Measurements from ENCODE around the gene SATB2. TPM values are rescaled to one million over a fixed set of nuclear protein-coding genes. Genes with fewer than 3 reads are reported as not detected.

The SATB2 gene
- total RNA-seq, 2 donors from 2014 or later = 0.21 TPM; not detected in 1

DNA sequence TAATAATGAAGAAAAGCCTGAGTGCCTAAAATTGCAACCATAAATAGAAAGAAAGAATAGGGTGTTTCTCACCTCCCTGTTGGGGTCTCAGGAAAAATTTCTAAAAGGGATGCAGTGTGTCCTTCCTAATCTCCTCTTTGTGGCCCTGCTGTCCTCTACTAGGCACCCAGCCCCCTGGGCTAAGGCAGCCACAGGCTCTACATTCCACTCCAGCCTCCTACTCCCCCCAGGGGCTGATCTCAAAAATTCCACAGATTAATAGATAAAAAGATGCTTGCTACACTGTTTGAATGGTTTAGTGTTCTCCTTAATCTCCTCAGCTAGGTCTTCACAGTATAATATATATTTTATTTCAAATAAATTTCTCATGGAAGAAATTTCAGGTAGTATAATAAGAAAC is 17.6 kb downstream of the SATB2 start:
- Mint-ChIP-seq H3K9me3 (no peaks in the 10 kb centered on the region), H3K27ac (no peak overlapping the region), H3K36me3 (no peaks in the 10 kb centered on the region)
- DNase-seq (ENCODE audit: low spot score in 2 of 2) = no peak
- ATAC-seq = no peak

GRCh38 chr2:199439542-199439941 is 18.2 kb downstream of the SATB2 start:
- ATAC-seq (no peak), DNase-seq (ENCODE audit: low spot score in 2 of 2) (no peak)
- no peaks in the 10 kb centered on the region for H3K36me3 Mint-ChIP-seq
- no peaks in the 10 kb centered on the region for H3K9me3 Mint-ChIP-seq
- H3K27ac Mint-ChIP-seq = no peak overlapping the region

- DNase-seq (ENCODE audit: low spot score in 2 of 2) = no peak
- H3K27ac Mint-ChIP-seq = no peak overlapping the region
- no peaks in the 10 kb centered on the region for H3K9me3 Mint-ChIP-seq
- no peak for ATAC-seq
- H3K36me3 Mint-ChIP-seq = no peaks in the 10 kb centered on the region
These were observed 18.7 kb downstream of the SATB2 start for GRCh38 chr2:199439066-199439465.

DNA sequence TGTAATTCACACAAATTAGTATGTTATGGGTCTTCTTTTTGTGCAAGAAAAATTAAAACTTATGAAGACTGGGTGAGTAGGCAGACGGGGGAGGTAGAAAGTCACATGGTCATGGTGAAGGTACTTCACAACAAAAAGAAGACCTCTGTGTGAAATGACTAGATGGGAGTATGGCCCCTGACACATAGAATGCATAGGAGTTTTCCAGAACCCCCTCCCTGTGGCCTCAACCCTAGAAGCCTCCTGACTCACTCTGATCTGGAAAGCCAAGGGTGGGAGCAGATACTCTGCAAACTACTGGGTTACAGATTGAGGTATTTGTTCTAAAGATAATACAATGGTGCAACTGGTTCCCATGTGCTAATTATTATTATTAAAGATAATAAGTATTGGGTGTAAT is 23.2 kb downstream of the SATB2 start:
- H3K9me3 Mint-ChIP-seq = no peaks in the 10 kb centered on the region
- no peak for ATAC-seq
- no peak for DNase-seq (ENCODE audit: low spot score in 2 of 2)
- no peaks in the 10 kb centered on the region for H3K36me3 Mint-ChIP-seq
- no peak overlapping the region for H3K27ac Mint-ChIP-seq

- H3K36me3 Mint-ChIP-seq = no peaks in the 10 kb centered on the region
- no peak overlapping the region for H3K27ac Mint-ChIP-seq
- no peak for ATAC-seq
- DNase-seq (ENCODE audit: low spot score in 2 of 2) = no peak
- no peaks in the 10 kb centered on the region for H3K9me3 Mint-ChIP-seq
These were observed 24.4 kb downstream of the SATB2 start for GRCh38 chr2:199433204-199433832.

GRCh38 chr2:199431746-199432213 is 26.0 kb downstream of the SATB2 start:
- no peak for DNase-seq (ENCODE audit: low spot score in 2 of 2)
- Mint-ChIP-seq H3K9me3 (no peaks in the 10 kb centered on the region), H3K27ac (no peak overlapping the region), H3K36me3 (no peaks in the 10 kb centered on the region)
- ATAC-seq = no peak

DNA sequence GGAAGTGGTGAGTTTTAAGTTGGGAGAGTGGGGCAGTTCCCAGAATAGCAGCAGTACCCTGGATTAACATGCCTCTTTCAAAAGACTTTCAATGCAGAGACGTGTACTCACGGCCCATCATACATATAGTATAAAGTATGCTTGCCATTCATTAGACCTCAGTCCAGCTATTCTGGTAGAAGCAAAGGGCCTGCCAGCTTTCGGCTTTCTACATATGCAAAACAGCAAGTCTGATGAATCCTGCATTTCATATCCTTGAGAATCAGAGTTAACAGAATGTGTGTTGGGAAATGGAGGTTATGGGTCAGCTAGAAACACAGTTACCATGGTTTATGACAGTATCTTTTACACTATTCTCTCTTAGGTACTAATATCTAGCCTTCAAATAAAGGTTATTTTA is 27.5 kb downstream of the SATB2 start:
- Mint-ChIP-seq H3K9me3 (no peaks in the 10 kb centered on the region), H3K27ac (no peak overlapping the region), H3K36me3 (no peaks in the 10 kb centered on the region)
- ATAC-seq (no peak), DNase-seq (ENCODE audit: low spot score in 2 of 2) (no peak)

- Mint-ChIP-seq H3K27ac (no peak overlapping the region), H3K9me3 (no peaks in the 10 kb centered on the region), H3K36me3 (no peaks in the 10 kb centered on the region)
- no peak for DNase-seq (ENCODE audit: low spot score in 2 of 2)
- no peak for ATAC-seq
These were observed 29.4 kb downstream of the SATB2 start for GRCh38 chr2:199428291-199428690.

GRCh38 chr2:199424160-199424559 is 33.6 kb downstream of the SATB2 start:
- ATAC-seq (no peak), DNase-seq (ENCODE audit: low spot score in 2 of 2) (no peak)
- H3K36me3 Mint-ChIP-seq = no peaks in the 10 kb centered on the region
- no peaks in the 10 kb centered on the region for H3K9me3 Mint-ChIP-seq
- no peak overlapping the region for H3K27ac Mint-ChIP-seq

DNA sequence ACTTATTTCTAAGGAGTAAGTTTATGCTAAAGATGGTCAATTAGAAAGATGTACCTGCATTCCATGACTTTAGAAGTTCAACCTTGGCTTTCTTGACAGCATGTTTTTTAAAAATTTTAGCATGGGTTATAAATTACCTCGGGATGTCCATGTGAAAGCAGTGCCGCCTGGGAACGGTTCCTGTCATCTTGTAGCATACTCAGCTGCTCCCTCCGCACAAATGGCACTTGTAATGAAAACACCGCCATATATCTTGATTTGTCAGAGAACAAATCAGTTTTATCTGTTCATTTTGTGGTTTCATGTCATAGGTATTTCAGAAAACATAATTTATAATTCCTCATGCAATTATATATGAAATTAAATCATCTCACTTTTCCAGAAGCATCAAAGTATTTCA is 38.3 kb downstream of the SATB2 start:
- Mint-ChIP-seq H3K36me3 (no peaks in the 10 kb centered on the region), H3K27ac (no peak overlapping the region), H3K9me3 (no peaks in the 10 kb centered on the region)
- no peak for DNase-seq (ENCODE audit: low spot score in 2 of 2)
- ATAC-seq = no peak

DNA sequence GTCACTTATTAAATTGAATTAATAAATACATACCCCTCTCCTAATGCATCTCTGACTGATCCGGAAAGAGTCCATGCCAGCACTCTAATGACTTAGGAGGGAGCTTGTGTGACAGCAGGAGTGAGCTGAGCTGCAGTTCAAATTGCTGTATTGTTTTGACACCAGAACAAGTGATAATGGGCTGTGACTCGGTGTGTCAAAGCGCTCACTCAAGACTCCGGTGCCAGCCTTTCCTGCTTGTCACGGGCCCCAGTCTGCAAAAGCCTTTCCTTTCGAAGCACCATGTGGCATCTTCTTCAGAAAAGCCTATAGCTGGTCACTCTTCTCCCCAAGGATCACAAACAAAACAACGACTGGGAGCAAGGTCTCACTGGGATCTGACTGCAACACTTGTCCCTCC is 43.3 kb downstream of the SATB2 start:
- H3K9me3 Mint-ChIP-seq = no peaks in the 10 kb centered on the region
- H3K27ac Mint-ChIP-seq = no peak overlapping the region
- DNase-seq (ENCODE audit: low spot score in 2 of 2) (no peak), ATAC-seq (no peak)
- H3K36me3 Mint-ChIP-seq = no peaks in the 10 kb centered on the region

- ATAC-seq (no peak), DNase-seq (ENCODE audit: low spot score in 2 of 2) (no peak)
- no peaks in the 10 kb centered on the region for H3K36me3 Mint-ChIP-seq
- no peaks in the 10 kb centered on the region for H3K9me3 Mint-ChIP-seq
- no peak overlapping the region for H3K27ac Mint-ChIP-seq
These were observed 43.7 kb downstream of the SATB2 start for GRCh38 chr2:199414001-199414400.

GRCh38 chr2:199409759-199410529 is 47.8 kb downstream of the SATB2 start:
- Mint-ChIP-seq H3K9me3 (peaks cover 0 to 3% of the 10 kb centered on the region in 2 donors), H3K27ac (no peak overlapping the region), H3K36me3 (no peaks in the 10 kb centered on the region)
- DNase-seq (ENCODE audit: low spot score in 2 of 2) (no peak), ATAC-seq (no peak)

DNA sequence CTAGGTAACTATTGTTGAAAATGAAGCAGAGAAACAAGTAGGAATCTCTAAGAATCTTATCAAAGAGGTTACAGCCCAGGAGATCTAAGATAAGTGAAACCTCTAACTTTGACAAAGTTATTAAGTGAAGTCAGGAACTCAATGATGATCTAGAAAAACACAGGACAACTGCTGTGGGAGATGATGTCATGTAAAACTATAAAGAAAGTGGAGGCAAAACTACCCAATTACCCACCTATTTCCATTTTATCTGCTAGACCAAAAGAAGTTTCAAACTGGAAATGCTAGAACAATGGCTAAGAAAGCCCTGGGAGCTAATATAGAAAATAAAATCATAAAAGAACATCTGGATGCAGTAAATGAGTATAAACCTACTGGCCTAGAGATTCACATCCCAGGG is 50.3 kb downstream of the SATB2 start:
- no peak for ATAC-seq
- Mint-ChIP-seq H3K27ac (no peak overlapping the region), H3K9me3 (peaks cover 0 to 3% of the 10 kb centered on the region in 2 donors), H3K36me3 (no peaks in the 10 kb centered on the region)
- no peak for DNase-seq (ENCODE audit: low spot score in 2 of 2)

DNA sequence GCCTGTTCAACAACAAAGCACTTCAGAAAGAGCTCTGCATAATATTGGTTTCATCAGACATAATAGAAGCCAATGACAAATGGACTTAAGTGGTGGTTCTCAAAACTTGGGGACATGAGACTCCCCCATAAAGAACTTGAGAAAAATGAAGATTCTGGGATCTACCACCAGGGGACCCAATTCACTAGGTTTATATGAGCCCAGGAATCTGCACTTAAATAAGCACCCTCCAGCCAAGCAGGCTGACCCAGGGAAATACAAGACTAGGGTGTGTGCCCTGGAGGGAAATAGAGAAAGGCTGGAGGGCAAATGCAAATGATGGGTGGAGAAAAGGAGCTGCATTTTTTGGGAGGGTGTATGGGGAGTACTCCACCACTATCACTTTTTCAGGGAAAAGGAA is 52.5 kb downstream of the SATB2 start:
- DNase-seq (ENCODE audit: low spot score in 2 of 2) (no peak), ATAC-seq (no peak)
- H3K36me3 Mint-ChIP-seq = no peaks in the 10 kb centered on the region
- H3K27ac Mint-ChIP-seq = no peak overlapping the region
- peaks cover 0 to 3% of the 10 kb centered on the region in 2 donors for H3K9me3 Mint-ChIP-seq

DNA sequence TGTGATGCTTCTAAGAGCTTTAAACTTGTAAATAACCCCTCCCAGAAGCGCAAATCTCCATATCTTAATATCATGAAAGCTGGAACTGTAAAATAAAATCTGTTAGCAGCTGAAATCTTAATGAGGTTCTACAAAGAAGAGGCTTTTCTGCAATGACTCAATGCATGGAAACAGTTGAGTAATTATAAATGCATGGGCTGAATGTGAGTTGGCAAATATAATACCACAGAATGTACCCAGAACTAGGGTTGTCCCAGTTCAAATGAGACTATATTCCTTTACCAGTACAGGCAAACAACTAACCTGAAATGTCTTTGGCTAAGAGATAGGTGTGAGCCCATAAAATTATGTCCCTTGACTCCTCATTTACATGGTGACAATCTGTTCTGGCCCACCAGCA is 52.9 kb downstream of the SATB2 start:
- DNase-seq (ENCODE audit: low spot score in 2 of 2) (no peak), ATAC-seq (no peak)
- Mint-ChIP-seq H3K36me3 (no peaks in the 10 kb centered on the region), H3K9me3 (peaks cover 0 to 3% of the 10 kb centered on the region in 2 donors), H3K27ac (no peak overlapping the region)

DNA sequence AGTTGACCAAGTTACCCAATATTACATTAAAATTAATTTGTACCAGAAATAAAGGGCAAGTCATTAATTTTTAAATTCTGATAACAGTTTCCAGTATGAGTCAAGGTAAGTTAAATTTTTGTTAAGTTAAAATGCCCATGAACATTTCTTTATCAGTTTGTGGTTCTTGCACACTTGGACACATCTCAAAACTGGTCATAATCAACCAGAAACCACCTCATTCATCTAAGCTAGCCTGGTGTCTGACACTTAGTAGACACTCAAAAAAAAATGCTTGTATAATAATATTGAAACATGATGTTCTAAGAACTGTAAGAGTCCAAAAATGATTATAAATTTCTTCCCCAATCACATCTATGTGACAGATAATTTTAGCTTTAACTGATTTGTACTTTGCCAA is 62.4 kb downstream of the SATB2 start:
- Mint-ChIP-seq H3K36me3 (no peaks in the 10 kb centered on the region), H3K9me3 (no peaks in the 10 kb centered on the region), H3K27ac (no peak overlapping the region)
- no peak for ATAC-seq
- no peak for DNase-seq (ENCODE audit: low spot score in 2 of 2)

DNA sequence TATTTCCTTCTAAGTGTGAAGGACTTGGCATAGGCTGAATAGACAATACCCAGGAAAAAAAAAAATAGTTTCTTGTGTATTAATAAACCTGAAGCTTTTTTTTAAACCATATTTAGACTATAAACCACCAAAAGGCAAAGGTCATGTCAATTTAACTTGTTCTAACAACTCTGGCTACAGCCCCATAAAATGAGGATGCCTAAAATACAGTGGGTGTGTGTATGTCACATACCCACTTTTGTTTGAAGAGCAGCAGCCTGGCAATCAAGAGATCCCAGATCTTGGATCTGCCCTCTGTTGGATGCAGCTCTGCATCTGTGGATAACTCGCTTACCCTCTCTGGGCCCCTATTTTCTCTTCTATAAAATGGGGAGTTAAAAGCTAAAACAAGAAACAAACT is 65.4 kb downstream of the SATB2 start:
- ATAC-seq (no peak), DNase-seq (ENCODE audit: low spot score in 2 of 2) (no peak)
- no peaks in the 10 kb centered on the region for H3K9me3 Mint-ChIP-seq
- H3K36me3 Mint-ChIP-seq = no peaks in the 10 kb centered on the region
- H3K27ac Mint-ChIP-seq = no peak overlapping the region
